HG03196 (cell line): Measurements from ENCODE around the gene CYP2U1.
"Not testable (repeated sequence)": the region's sequence is repeated elsewhere in the genome, so short reads cannot be mapped to it uniquely, and the experiment has no call there.

ENCODE experiments used
- ATAC-seq: cut with Tn5 transposase; IDR thresholded peaks from one replicate; pipeline ENCODE4 v1.9.1; 2021; ENCODE audit not compliant: unreplicated experiment

CYP2U1 gene

DNA sequence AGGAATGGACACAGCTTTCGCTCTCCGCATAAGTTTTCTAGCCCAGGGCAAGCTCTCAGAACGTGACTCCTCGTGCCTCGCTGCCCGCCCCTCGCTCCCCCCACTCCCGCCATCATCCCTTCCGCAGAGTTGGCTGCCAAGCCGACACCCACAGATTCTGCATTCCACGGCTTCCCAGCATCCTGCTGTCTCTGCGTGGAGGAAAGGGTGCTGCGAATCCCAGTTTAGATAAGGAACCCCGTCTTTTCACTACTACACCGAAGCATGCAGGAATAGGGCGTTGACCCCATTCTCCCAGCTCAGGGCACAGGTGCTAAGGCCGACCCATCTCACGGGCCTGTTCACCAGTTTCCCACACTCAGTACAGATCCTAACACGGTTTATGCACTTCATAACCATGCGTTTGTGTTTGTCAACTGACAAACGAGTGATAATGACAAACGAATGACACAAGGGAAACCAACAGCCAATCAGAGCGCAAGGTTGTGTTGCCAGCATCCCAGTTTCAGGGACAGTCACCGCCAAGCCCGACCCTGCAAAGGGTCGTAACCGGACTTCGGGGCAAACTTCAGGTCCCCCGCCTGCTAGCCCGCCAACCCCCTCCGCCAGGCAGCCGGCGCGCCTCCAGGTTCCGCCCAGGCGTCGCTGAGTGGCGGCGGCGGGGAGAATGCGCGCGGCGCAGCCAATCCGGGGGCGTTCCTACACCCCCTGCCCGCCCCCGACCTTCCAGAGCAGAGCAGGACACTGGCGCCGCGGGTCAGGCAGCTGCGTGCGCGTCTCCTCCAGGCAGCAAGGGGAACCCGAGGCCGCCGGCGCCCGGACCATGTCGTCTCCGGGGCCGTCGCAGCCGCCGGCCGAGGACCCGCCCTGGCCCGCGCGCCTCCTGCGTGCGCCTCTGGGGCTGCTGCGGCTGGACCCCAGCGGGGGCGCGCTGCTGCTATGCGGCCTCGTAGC, at the start of gene CYP2U1:
CYP2U1 (plus strand) TSS at position 729 of the 954 bp plus-strand sequence; CDS start at position 824, 95 bp downstream.
- peak; percentile 97 for ATAC-seq

DNA sequence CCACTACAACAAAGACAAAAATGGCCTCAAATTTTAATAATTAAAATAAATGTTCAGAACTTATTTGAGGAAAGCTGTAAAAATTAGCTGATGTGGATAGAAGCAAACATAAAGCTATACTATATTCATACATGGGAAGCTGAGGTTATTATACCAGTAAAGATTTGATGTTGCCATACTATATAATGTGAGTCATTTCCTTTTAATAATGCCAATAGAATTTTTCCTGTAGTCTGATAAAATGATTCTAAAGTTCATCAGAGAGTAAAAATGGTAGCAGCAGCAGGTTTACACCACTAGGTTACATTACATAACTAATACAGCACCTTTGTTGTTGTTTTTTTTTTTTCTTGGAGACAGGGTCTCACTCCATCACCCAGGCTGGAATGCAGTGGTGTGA, 45.5 kb upstream of the CYP2U1 start:
- no peak for ATAC-seq

GRCh38 chr4:107888237-107888636, 43.1 kb upstream of the CYP2U1 start:
- ATAC-seq = no peak

DNA sequence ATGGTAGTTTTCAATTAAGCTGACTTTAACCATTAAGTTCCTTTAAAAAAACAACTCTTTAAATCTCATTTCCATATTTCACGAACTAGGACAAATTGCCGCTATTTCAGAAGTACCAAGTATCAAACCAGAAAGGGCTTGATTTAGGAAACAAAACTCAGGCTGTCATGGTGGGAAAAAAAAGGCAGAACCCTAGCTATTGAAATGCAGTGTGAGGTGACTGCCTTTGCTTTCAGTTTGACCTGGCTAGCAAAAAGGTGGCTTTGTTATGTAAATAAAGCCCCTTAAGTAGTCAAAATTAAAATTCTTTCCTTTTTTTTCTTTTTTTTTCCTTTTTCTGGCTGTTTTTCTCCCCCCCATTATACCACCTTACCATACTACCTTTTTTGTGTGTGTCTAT, 40.6 kb upstream of the CYP2U1 start:
- no peak for ATAC-seq

DNA sequence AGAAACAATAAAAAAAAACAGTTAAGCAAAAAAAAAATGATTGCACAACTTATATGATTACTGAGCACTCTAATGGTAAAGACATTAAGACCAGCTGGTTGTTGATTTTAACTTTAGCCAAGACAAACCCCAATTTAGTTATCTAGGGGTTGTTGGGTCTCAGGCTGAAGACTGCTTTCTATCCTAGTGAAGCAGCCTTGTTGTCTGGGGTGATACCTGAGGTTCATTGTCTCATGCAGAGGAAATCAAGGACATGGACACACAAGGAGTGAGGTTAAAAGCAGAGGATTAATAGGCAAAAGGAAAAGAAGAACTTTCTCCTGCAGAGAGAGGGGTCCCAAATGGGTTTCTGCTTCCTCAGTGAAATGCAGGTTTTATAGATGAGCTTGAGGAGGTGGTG, 40.0 kb upstream of the CYP2U1 start:
- no peak for ATAC-seq

- ATAC-seq = no peak
These were observed 37.9 kb upstream of the CYP2U1 start for GRCh38 chr4:107893171-107894137.

- no peak for ATAC-seq
These were observed 37.2 kb upstream of the CYP2U1 start for GRCh38 chr4:107894138-107894603.

DNA sequence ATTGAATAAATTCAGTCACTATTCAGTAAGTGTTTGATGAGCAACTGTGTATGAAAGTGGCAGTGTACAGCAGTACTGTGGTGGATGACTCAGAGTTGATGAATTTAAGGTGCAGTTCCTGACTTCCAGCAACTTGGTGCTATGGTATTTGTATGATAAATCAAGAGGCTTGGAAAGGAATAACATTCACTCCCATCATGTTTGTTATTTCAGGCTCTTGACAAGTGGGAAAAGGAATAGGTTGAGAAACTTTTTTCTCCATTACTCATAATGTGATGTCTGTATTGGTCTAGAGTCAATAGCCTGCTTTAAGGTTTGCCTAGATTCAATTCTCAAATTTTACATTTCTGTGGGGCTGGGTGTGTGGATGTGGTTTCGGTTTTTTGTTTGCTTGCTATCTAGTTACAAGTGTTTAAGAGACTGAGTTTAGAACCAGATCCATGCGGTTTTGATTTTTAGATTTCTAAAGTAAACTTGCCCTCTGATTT, 35.1 kb upstream of the CYP2U1 start:
- ATAC-seq = no peak

DNA sequence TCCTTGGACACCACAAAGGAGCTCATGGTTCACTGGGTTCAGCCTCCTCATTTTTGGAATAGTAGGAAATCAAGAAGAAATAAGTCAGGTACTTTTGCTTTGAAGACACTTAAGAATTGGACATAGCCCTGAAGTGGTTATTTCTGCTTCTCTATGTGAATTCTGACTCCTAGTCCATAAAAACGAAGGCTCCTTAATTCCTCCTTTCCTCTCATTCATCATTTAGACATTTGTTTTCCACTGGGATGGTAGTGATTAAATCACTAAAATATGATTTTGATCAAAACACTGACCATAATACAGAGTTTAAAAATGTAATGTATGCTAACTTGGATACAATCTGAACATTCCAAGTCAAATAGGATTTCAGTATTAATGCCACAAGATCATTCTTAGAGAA, 34.7 kb upstream of the CYP2U1 start:
- ATAC-seq = no peak

DNA sequence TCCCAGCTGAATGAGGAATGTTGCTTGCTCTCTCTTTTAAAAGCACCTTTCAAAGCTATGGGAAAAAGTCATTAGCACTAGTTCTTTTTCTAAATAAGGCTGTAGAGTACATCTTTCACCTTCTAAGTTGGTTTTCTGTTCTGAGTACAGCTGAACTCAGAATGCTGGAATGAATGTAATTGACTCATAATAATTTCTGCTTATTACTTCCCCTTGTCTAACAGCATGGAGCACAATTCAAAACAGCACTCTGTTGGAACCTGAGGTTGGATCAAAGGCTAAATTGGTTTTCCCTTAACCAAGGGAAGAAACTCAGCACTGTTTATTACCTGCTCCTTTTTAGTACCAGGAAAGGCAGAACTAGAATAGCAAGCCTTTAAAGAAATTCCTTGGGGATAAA, 33.5 kb upstream of the CYP2U1 start:
- ATAC-seq = no peak

DNA sequence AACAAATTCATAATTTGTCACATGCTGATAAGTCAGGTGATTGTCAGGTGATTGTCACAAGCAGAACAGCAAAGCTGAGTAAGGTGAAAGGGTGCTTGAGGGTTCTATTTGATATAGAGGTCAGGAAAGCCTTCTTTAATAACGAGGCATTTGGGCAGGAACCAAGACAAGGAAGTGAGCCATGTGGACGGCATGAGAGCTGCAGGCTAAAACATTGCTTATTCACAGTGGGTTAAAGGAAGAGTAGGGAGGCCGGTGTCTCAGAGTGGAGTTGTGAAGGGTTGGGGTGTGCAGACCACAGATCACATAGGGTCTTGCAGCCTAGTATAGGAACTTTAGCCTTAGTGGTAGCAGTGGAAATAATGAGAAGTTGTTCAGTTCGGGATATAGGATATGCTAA, 31.3 kb upstream of the CYP2U1 start:
- no peak for ATAC-seq

DNA sequence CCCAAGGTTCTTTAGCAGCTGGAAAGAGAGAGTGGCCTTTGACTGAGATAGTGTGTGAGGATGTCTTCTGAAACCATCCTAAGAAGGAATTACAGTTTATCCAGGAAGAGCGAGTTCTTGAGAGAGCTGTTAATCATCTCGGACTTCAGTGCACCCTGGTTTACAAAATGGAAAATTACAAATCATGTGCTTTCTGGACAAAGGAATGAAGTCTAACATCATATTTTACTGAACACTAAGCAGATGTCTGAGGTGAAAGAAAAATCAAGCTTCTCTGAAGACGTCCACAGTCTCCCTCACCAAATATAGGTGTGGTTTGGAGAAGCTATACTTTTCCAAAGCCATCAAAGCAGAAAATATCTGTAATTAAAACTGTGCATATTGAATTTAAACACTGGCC, 30.8 kb upstream of the CYP2U1 start:
- no peak for ATAC-seq

DNA sequence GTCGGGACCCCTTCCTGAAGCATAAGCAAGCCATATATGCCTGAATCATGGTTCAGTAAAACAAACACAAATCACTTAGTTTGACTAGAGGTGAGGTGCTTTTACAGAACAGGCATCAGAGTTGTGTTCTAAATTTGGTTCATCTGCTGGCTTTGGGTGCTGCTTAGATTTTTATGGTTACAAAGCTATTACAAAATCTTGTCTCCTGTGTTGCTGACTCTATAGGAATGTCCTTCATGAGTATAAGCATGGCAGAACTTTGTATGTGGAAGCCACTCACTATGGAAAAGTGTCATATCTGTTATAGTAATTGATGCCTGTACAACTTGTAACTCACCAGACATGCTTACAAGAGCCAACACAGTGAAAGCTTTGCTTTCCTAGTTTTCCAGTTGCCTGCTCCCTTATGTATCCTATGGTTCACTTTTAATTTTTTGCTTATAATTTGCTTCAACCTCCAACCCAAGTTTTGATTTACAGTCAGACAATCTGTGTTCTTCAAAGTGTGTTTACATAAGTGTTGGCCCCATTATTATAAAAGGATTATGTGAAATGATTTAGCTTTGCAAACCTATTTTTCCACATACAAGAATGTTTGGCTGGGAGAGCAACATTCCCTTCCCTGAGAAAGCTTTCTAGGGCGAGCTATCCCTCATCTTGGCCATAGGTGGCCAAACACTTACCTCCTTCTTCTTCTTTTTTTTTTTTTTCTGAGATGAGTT, 30.0 kb upstream of the CYP2U1 start:
- no peak for ATAC-seq

DNA sequence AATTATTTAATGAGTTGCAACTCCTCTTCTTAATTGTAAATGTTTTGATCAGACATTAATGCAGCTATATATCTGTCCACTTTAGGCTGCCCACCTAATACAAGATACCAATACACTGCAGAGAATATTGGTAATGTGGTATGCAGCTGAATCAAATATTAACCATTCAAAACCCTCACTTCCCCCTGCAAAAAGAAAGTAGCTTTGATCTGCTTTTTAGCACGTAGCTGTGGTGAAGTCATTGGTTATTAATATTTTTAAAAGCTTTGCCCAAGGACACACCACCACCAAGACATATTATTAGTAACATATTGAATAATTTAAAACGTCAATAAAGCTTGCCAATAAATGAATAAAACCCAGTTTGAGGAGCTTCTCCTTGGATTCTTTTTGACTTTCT, 28.6 kb upstream of the CYP2U1 start:
- peak; percentile 92 for ATAC-seq

DNA sequence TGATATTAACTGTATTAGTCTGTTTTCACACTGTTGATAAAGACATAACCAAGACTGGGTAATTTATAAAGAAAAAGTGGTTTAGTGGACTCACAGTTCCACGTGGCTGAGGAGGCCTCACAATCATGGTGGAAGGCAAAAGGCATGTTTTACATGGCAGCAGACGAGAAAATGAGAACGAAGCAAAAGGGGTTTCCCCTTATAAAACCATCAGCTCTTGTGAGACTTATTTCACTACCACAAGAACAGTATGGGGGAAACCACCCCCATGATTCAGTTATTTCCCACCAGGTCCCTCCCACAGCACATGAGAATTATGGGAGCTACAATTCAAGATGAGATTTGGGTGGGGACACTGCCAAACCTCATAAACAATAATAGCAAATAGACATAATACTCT, 26.3 kb upstream of the CYP2U1 start:
- ATAC-seq = not testable (repeated sequence)

GRCh38 chr4:107906458-107907100, 24.8 kb upstream of the CYP2U1 start:
- no peak for ATAC-seq

GRCh38 chr4:107908377-107908776, 23.0 kb upstream of the CYP2U1 start:
- ATAC-seq = no peak

DNA sequence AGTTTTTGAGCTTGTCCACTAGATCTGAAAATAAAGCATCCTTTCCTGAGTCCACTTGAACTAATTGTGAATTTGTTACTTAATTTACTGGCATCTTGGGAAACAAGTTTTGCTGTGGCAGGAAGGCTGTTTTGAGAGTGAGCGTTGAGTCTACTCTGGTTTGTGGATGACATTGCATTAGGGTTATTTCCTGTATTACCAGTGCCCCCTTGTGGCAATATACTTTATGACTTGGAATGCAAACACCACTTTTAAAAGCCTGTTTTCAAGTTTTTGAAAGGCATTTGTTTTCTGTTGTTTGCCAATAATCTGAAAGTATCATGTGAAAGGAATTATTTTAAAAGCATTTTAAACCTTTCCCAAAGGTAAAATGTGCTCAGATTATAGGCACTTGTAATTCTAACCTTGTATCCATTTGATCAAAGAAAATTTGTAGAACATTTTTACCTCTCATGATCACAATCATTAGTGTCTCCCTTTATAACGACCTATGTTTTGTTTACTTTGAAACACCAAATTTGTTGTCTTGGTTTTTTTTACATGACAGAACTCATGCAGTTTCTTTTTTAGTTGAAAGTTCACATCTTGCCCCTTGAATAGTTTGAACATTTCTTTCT, 18.0 kb upstream of the CYP2U1 start:
- ATAC-seq = peak; percentile 89

- no peak for ATAC-seq
These were observed 16.1 kb upstream of the CYP2U1 start for GRCh38 chr4:107915220-107915619.

- no peak for ATAC-seq
These were observed 14.7 kb upstream of the CYP2U1 start for GRCh38 chr4:107916623-107917022.
